Lung (tissue), 12 donors: ENCODE results near the gene CCND1. TPM values are rescaled to one million over a fixed set of nuclear protein-coding genes. Genes with fewer than 3 reads are reported as not detected.

Experiments
- ATAC-seq: fragments of 200-7000 bp; cut with Tn5 transposase; one replicate; pipeline ENCODE4 v1.9.1; 2020; ENCODE audit warnings: moderate number of reproducible peaks; ENCODE audit not compliant: insufficient read depth, low FRiP score
- DNase-seq, 3 donors: peaks; one replicate each; pipeline ENCODE4 v3.0.0-alpha.2; 2013 to 2017
- H3K27ac ChIP-seq, 2 donors: one replicate each; pipeline ENCODE4 v1.5.1; 2013; ENCODE audit warnings: mild to moderate bottlenecking in 2 of 2, moderate library complexity in 2 of 2, control low read depth in 1 of 2, inconsistent platforms in 1 of 2, low read depth in 1 of 2, low read length in 1 of 2
- H3K27me3 ChIP-seq, 3 donors: one replicate each; pipeline ENCODE4 v1.5.1; 2013; ENCODE audit warnings: low read length in 2 of 3; ENCODE audit not compliant: control insufficient read depth in 3 of 3, insufficient read depth in 3 of 3
- H3K36me3 ChIP-seq, 4 donors: one replicate each; pipeline ENCODE4 v1.5.1; 2013; ENCODE audit warnings: low read length in 4 of 4, mild to moderate bottlenecking in 1 of 4, moderate library complexity in 1 of 4; ENCODE audit not compliant: control insufficient read depth in 4 of 4, insufficient read depth in 4 of 4
- H3K4me1 ChIP-seq, 5 donors: one replicate each; pipeline ENCODE4 v1.5.1; 2013; ENCODE audit warnings: low read length in 5 of 5, mild to moderate bottlenecking in 2 of 5, moderate library complexity in 1 of 5; ENCODE audit not compliant: control insufficient read depth in 5 of 5, insufficient read depth in 5 of 5
- H3K4me3 ChIP-seq: one replicate; pipeline ENCODE4 v1.5.1; 2013; ENCODE audit warnings: mild to moderate bottlenecking, control low read depth, moderate library complexity
- H3K9ac ChIP-seq, 2 donors: one replicate each; pipeline ENCODE4 v1.5.1; 2013; ENCODE audit warnings: low read length in 2 of 2, control low read depth in 1 of 2; ENCODE audit not compliant: insufficient read depth in 1 of 2
- H3K9me3 ChIP-seq, 4 donors: one replicate each; pipeline ENCODE4 v1.5.1; 2013; ENCODE audit warnings: low read length in 3 of 4, mild to moderate bottlenecking in 1 of 4, moderate library complexity in 1 of 4; ENCODE audit not compliant: control insufficient read depth in 4 of 4, insufficient read depth in 3 of 4
- WGBS, 2 donors: extraction: QIAGEN DNeasy Blood & Tissue Kit; methylation state at CpG; one replicate each; pipeline ENCODE4 v1.1.7; 2013; 5-methylcytosine and 5-hydroxymethylcytosine counted together
- polyA plus RNA-seq, 2 donors: library from polyadenylated mRNA; stranded (reverse); fragments of 200-250 nt; gene quantifications; one replicate each; pipeline ENCODE4 v1.2.1, GENCODE V29; 2013
- total RNA-seq, 2 donors: library from RNA; depleted of rRNA in 1 of 2; stranded (reverse); fragments of >200 nt in 1 of 2; gene quantifications; one replicate each; pipeline ENCODE4 v1.2.1, GENCODE V29; 2014 to 2021
- TF ChIP-seq, protein P1 (sequence below): IDR thresholded peaks from 2 replicates; pipeline ENCODE4 v1.5.1; 2012; ENCODE audit warnings: mild to moderate bottlenecking; ENCODE audit errors: control extremely low read depth, extremely low read depth
- donor health status: control.
- donor health status: control.
- donor health status: Bipolar disorder and iron deficiency.
- donor health status: healthy.
- donor health status: DM: yes; HTN: yes; CAD: no.

Gene CCND1
- total and polyA plus RNA-seq, 4 donors = 32.1 to 190 (median 84.3) TPM

DNA sequence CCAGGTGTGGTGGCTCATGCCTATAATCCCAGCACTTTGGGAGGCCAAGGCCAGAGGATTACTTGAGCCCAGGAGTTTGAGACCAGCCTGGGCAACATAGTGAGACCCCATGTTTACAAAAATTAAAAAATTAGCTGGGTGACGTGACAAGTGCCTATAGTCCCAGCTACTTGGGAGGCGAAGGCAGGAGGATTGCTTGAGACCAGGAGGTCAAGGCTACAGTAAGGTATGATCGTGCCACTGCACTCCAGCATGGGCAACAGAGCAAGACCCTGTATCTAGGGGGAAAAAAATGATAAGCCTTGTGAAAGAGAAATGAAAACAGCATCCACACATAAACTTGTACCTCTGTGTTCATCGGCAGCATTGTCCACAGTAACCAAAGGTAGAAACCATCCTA lies 8.1 kb upstream of the CCND1 start:
- no peaks in the 10 kb centered on the region for H3K36me3 ChIP-seq
- no peak for DNase-seq
- no peak overlapping the region for H3K27ac ChIP-seq
- H3K4me3 ChIP-seq = no peak overlapping the region
- H3K9ac ChIP-seq = no peak overlapping the region
- H3K4me1 ChIP-seq = peaks cover 0 to 20% (median 3%) of the 10 kb centered on the region in 5 donors
- H3K27me3 ChIP-seq = no peaks in the 10 kb centered on the region
- WGBS, 2 donors = 96% methylated on average over 4 of the region's 4 CpGs
- no peak for ATAC-seq
- peaks cover 0 to 7% (median 0%) of the 10 kb centered on the region in 4 donors for H3K9me3 ChIP-seq
- TF ChIP-seq, protein P1, sequence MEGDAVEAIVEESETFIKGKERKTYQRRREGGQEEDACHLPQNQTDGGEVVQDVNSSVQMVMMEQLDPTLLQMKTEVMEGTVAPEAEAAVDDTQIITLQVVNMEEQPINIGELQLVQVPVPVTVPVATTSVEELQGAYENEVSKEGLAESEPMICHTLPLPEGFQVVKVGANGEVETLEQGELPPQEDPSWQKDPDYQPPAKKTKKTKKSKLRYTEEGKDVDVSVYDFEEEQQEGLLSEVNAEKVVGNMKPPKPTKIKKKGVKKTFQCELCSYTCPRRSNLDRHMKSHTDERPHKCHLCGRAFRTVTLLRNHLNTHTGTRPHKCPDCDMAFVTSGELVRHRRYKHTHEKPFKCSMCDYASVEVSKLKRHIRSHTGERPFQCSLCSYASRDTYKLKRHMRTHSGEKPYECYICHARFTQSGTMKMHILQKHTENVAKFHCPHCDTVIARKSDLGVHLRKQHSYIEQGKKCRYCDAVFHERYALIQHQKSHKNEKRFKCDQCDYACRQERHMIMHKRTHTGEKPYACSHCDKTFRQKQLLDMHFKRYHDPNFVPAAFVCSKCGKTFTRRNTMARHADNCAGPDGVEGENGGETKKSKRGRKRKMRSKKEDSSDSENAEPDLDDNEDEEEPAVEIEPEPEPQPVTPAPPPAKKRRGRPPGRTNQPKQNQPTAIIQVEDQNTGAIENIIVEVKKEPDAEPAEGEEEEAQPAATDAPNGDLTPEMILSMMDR = no peak

DNA sequence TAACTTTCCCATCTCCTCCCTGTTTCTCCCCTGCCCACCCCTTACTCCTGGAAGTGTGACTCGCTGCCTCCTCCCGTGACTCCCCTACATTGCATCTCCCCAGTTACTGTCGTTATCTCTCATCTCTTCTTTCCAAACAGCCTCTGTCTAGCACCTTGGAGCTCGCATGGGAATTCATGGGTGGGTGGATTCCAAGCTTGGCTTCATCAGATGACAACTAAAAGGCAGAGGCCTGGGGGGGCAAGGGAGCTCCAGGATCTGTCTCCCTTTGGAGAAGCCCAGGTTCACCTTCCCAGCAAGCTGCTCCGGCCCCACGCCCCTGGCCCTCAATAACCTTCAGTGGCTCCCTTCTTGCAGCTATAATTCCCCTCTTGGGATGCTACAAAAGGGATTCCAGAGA lies 6.9 kb upstream of the CCND1 start:
- no peak for ATAC-seq
- no peak overlapping the region for H3K27ac ChIP-seq

DNA sequence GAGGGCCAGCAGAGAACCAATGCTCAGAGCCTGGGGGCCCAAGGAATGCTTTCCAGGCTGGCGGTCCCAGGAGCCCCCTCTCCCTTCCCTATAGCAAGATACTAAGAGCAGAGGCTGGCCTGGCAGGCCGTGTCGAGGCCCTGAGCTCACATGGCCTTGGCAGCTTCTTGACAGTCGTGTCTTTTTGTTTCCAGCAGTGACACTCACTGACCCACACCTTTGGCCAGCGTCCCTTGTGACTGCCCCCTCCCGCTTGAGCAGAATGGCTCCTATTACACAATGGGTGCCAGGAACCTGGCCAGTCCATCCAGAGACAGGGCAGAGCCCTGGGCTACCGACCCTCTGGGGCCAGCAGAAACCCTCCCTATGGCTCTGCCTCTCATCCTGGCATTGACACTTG lies 6.4 kb upstream of the CCND1 start:
- Histone ChIP-seq H3K9ac (no peak overlapping the region), H3K27me3 (no peaks in the 10 kb centered on the region), H3K4me1 (peaks cover 0 to 28% (median 3%) of the 10 kb centered on the region in 5 donors), H3K27ac (no peak overlapping the region), H3K4me3 (no peak overlapping the region), H3K36me3 (no peaks in the 10 kb centered on the region), H3K9me3 (peaks cover 0 to 2% (median 0%) of the 10 kb centered on the region in 4 donors)
- 76 to 86% methylated on average over 7 of the region's 7 CpGs for WGBS, 2 donors
- TF ChIP-seq, protein P1 = no peak
- ATAC-seq (no peak), DNase-seq (no peak)

More for the DNA sequence above, 6.9 kb upstream of the CCND1 start:
- WGBS, 2 donors = 92 to 96% methylated on average over 6 of the region's 6 CpGs
- Histone ChIP-seq H3K36me3 (no peaks in the 10 kb centered on the region), H3K9ac (no peak overlapping the region), H3K4me3 (no peak overlapping the region), H3K27me3 (no peaks in the 10 kb centered on the region), H3K4me1 (peaks cover 0 to 28% (median 3%) of the 10 kb centered on the region in 5 donors), H3K9me3 (peaks cover 0 to 4% (median 0%) of the 10 kb centered on the region in 4 donors)
- DNase-seq = no peak
- TF ChIP-seq, protein P1 = no peak

DNA sequence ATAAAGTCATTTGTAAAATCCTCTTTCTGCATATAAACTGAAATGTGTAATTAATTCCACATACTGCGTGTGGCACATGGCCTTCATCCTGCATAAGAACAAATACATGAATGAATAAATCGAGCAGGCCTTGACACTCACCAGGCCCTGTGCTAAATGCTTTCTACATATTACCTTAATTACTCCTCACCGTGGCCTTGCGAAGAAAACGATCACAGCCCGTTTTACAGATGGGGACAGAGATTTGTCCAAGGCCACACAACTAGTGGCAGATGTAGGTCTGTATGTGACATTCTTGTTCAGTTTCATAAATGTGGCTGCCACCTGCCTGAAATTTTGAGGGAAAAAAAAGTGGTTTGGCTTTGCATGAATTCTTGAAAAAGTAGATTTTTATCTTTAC lies 5.8 kb upstream of the CCND1 start:
- no peak for ATAC-seq

More for the DNA sequence above, 5.8 kb upstream of the CCND1 start:
- Histone ChIP-seq H3K36me3 (no peaks in the 10 kb centered on the region), H3K27ac (no peak overlapping the region), H3K4me1 (peaks cover 0 to 32% (median 9%) of the 10 kb centered on the region in 5 donors), H3K4me3 (no peak overlapping the region), H3K27me3 (peaks cover 0 to 4% (median 0%) of the 10 kb centered on the region in 3 donors), H3K9me3 (no peaks in the 10 kb centered on the region), H3K9ac (no peak overlapping the region)
- no peak for DNase-seq
- TF ChIP-seq, protein P1 = no peak
- 91 to 94% methylated on average over 6 of the region's 6 CpGs for WGBS, 2 donors
